NOMO-1 (cell line): Measurements from ENCODE around the gene GET3.
"Not testable (repeated sequence)": the region's sequence is repeated elsewhere in the genome, so short reads cannot be mapped to it uniquely, and the experiment has no call there.

Experiments
- DNase-seq, 2 experiments: peaks; one replicate each; lab custom pipeline; 2025; ENCODE audit not compliant: unreplicated experiment in 2 of 2; lab: John Stamatoyannopoulos, UW

GET3 gene

GRCh38 chr19:12736995-12737834, at the start of gene GET3:
TSS of gene GET3 (plus strand) at chr19:12737497. CDS start at chr19:12737506, 9 bp downstream.
- DNase-seq = peak; percentile 96 to 98

GRCh38 chr19:12689012-12689411, 48.3 kb upstream of the GET3 start:
- no peak for DNase-seq

- no peak for DNase-seq
These were observed 47.6 kb upstream of the GET3 start for GRCh38 chr19:12689581-12690216.

GRCh38 chr19:12692960-12693359, 44.3 kb upstream of the GET3 start:
- no peak for DNase-seq

GRCh38 chr19:12694641-12695040, 42.7 kb upstream of the GET3 start:
- DNase-seq = no peak

GRCh38 chr19:12695096-12695495, 42.2 kb upstream of the GET3 start:
- DNase-seq = no peak

GRCh38 chr19:12695514-12695913, 41.8 kb upstream of the GET3 start:
- DNase-seq = no peak

GRCh38 chr19:12695997-12696365, 41.3 kb upstream of the GET3 start:
- no peak for DNase-seq

- peak; percentile 89 to 96 for DNase-seq
These were observed 40.6 kb upstream of the GET3 start, which contains the start of gene FBXW9 for GRCh38 chr19:12696366-12697335. TSS of gene FBXW9 (minus strand) at chr19:12696631. CDS start at chr19:12696581, 50 bp downstream.

GRCh38 chr19:12697425-12697824, 39.9 kb upstream of the GET3 start:
- DNase-seq = not testable (repeated sequence)

- DNase-seq = no peak
These were observed 39.2 kb upstream of the GET3 start for GRCh38 chr19:12698138-12698537.

GRCh38 chr19:12701596-12702282, 35.6 kb upstream of the GET3 start:
- DNase-seq = no peak

GRCh38 chr19:12703046-12703445, 34.3 kb upstream of the GET3 start:
- DNase-seq = peak in 1 of 2 experiments; percentile 5

GRCh38 chr19:12705169-12705568, 32.1 kb upstream of the GET3 start:
- no peak for DNase-seq

- DNase-seq = no peak
These were observed 31.5 kb upstream of the GET3 start for GRCh38 chr19:12705654-12706331.

GRCh38 chr19:12706332-12706718, 31.0 kb upstream of the GET3 start:
- DNase-seq = no peak

- DNase-seq = no peak
These were observed 28.7 kb upstream of the GET3 start for GRCh38 chr19:12708641-12709040.

- no peak for DNase-seq
These were observed 26.1 kb upstream of the GET3 start for GRCh38 chr19:12711187-12711586.

- DNase-seq = not testable (repeated sequence)
These were observed 25.2 kb upstream of the GET3 start for GRCh38 chr19:12712077-12712476.

GRCh38 chr19:12713304-12713703, 24.0 kb upstream of the GET3 start:
- DNase-seq = not testable (repeated sequence)
